ENCODE measurements around the gene PIP4K2C.
"Not testable (repeated sequence)": the region's sequence is repeated elsewhere in the genome, so short reads cannot be mapped to it uniquely, and the experiment has no call there.

Gene PIP4K2C

DNA sequence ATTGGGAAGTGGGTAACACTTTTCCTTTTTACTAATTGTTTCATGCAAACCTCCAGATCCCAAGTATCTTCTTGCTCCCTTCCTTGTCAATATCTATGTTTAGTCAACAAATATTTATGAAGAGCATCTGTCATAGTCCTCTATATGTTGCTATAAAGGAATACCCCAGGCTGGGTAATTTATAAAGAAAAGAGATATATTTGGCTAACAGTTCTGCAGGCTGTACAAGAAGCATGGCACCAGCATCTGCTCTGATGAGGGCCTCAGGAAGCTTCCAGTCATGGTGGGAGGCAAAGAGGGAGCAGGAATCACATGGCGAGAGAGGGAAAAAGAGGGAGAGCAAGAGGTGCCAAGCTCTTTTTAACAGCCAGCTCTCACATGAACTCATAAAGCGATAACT lies 36.5 kb upstream of the PIP4K2C start:
- DNase-seq (ENCODE audit: low read depth), result no peak
- TF ChIP-seq CTCF (IDR thresholded peaks at IDR 0.05; ENCODE audit: low read depth, low read length) (no peak), MYC (IDR thresholded peaks at IDR 0.05; ENCODE audit: low read depth, low read length) (no peak), POLR2A (IDR thresholded peaks at IDR 0.05; ENCODE audit: extremely low read depth, insufficient read length) (no peak)
- TF ChIP-seq, protein P1, sequence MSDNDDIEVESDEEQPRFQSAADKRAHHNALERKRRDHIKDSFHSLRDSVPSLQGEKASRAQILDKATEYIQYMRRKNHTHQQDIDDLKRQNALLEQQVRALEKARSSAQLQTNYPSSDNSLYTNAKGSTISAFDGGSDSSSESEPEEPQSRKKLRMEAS (IDR thresholded peaks at IDR 0.05; ENCODE audit: low read depth, low read length), result no peak

DNA sequence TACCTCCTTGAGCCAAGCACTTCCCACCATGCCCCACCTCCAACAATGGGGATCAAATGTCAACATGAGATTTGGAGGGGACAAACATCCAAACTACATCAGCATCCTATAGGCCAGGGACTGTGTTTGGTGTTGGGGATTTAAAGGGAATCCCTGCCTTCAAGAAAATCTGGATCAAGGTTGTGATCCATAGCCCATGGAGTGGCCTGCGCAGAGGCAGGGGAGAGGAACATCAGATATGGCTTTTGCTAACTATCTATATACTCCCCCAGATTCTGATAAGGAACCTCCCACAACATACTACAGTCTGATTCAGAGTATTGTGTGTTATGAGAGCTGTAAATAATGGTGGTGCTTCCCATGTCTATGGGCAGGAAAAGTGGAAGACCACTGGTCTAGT lies 36.1 kb upstream of the PIP4K2C start:
- H3K4me3 ChIP-seq (ENCODE audit: low read depth, low read length), result no peak overlapping the region
- no peak for DNase-seq (ENCODE audit: low read depth)
- TF ChIP-seq CTCF (IDR thresholded peaks at IDR 0.05; ENCODE audit: low read depth, low read length), result no peak
- TF ChIP-seq, protein P1 (IDR thresholded peaks at IDR 0.05; ENCODE audit: low read depth, low read length), result no peak
- TF ChIP-seq MYC (IDR thresholded peaks at IDR 0.05; ENCODE audit: low read depth, low read length), result no peak
- TF ChIP-seq POLR2A (IDR thresholded peaks at IDR 0.05; ENCODE audit: extremely low read depth, insufficient read length), result no peak

More for the DNA sequence above, 36.5 kb upstream of the PIP4K2C start:
- H3K4me3 ChIP-seq (ENCODE audit: low read depth, low read length), result no peak overlapping the region

DNA sequence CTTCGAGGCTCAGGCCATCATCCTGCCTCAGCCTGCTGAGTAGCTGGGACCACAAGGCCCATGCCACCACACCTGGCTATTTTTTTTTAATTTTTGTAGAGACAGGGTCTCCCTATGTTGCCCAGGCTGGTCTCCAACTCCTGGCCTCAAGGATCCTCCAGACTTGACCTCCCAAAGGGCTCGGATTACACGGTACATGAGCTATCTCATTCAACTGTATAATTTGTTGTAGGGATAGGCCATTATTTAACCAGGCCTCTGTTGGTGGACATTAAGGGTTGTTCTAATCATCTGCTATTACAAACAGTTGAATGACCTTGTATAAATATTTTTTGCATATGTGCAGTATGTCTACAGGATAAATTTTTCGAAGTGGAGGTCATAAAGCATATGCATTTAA lies 32.1 kb upstream of the PIP4K2C start:
- TF ChIP-seq POLR2A (IDR thresholded peaks at IDR 0.05; ENCODE audit: extremely low read depth, insufficient read length) (no peak), CTCF (IDR thresholded peaks at IDR 0.05; ENCODE audit: low read depth, low read length) (no peak), MYC (IDR thresholded peaks at IDR 0.05; ENCODE audit: low read depth, low read length) (no peak)
- TF ChIP-seq, protein P1 (IDR thresholded peaks at IDR 0.05; ENCODE audit: low read depth, low read length), result no peak
- no peak overlapping the region for H3K4me3 ChIP-seq (ENCODE audit: low read depth, low read length)
- no peak for DNase-seq (ENCODE audit: low read depth)

DNA sequence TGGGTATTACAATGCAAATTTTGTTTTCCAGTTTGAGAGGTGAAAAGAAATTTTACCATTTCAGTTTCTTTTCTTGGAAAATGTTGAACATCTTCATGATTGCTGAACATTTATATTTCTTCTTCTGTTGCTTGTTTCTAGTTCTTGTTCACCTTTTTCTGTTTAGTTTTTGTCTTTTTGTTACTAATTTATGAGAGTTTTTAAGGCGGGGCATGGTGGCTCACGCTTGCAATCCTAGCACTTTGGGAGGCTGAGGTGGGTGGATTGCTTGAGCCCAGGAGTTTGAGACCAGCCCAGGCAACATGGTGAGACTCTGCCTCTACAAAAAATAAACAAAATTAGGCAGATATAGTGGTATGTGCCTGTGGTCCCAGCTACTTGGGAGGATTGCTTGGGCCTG lies 30.5 kb upstream of the PIP4K2C start:
- H3K4me3 ChIP-seq (ENCODE audit: low read depth, low read length), result no peak overlapping the region
- DNase-seq (ENCODE audit: low read depth), result no peak
- TF ChIP-seq CTCF (IDR thresholded peaks at IDR 0.05; ENCODE audit: low read depth, low read length) (no peak), POLR2A (IDR thresholded peaks at IDR 0.05; ENCODE audit: extremely low read depth, insufficient read length) (no peak), MYC (IDR thresholded peaks at IDR 0.05; ENCODE audit: low read depth, low read length) (no peak)
- TF ChIP-seq, protein P1 (IDR thresholded peaks at IDR 0.05; ENCODE audit: low read depth, low read length), result no peak

- DNase-seq (ENCODE audit: low read depth); H3K4me3 ChIP-seq (ENCODE audit: low read depth, low read length): not testable (repeated sequence)
Measured at GRCh38 chr12:57561117-57561516, 29.9 kb upstream of the PIP4K2C start.

DNA sequence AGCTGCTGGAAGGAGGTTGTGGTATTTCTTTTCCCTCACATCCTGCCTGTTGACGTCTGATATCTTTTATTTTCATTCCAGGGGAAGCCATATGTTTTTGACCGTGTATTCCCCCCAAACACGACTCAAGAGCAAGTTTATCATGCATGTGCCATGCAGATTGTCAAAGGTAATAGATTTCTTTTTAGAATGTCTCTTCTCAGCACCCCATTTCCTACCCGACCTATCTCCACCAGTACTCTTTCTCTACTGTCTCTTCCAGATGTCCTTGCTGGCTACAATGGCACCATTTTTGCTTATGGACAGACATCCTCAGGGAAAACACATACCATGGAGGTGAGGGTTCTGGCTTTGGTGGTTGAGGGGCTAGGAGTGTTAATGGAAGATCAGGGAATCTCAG lies 27.6 kb upstream of the PIP4K2C start:
- no peak for DNase-seq (ENCODE audit: low read depth)
- TF ChIP-seq, protein P1 (IDR thresholded peaks at IDR 0.05; ENCODE audit: low read depth, low read length), result no peak
- no peak for TF ChIP-seq MYC (IDR thresholded peaks at IDR 0.05; ENCODE audit: low read depth, low read length)
- TF ChIP-seq POLR2A (IDR thresholded peaks at IDR 0.05; ENCODE audit: extremely low read depth, insufficient read length), result no peak
- no peak for TF ChIP-seq CTCF (IDR thresholded peaks at IDR 0.05; ENCODE audit: low read depth, low read length)
- H3K4me3 ChIP-seq (ENCODE audit: low read depth, low read length), result no peak overlapping the region

Data from NB4 (cell line).